T follicular helper cell (primary cell): ENCODE data around the gene PCAT7.
"Not testable (repeated sequence)": the region's sequence is repeated elsewhere in the genome, so short reads cannot be mapped to it uniquely, and the experiment has no call there.

Source experiments
- DNase-seq: peaks from one replicate; pipeline ENCODE4 v3.0.0-alpha.2; 2020; ENCODE audit warnings: low read depth

PCAT7 gene

GRCh38 chr9:94563548-94563947 is 8.7 kb downstream of the PCAT7 start:
- no peak for DNase-seq

- not testable (repeated sequence) for DNase-seq
Measured at GRCh38 chr9:94564279-94564678, 9.4 kb downstream of the PCAT7 start.

- DNase-seq = no peak
Measured at GRCh38 chr9:94566550-94566949, 11.7 kb downstream of the PCAT7 start.

- DNase-seq = no peak
Measured at GRCh38 chr9:94567271-94567670, 12.4 kb downstream of the PCAT7 start.

- DNase-seq = no peak
Measured at GRCh38 chr9:94568250-94568889, 13.5 kb downstream of the PCAT7 start.

GRCh38 chr9:94568972-94569712 is 14.3 kb downstream of the PCAT7 start:
- no peak for DNase-seq

- DNase-seq = no peak
Measured at GRCh38 chr9:94576131-94576530, 21.2 kb downstream of the PCAT7 start.

GRCh38 chr9:94577036-94577435 is 22.2 kb downstream of the PCAT7 start:
- no peak for DNase-seq

GRCh38 chr9:94577571-94577970 is 22.7 kb downstream of the PCAT7 start:
- no peak for DNase-seq

GRCh38 chr9:94581728-94582127 is 26.8 kb downstream of the PCAT7 start:
- no peak for DNase-seq

- no peak for DNase-seq
Measured at GRCh38 chr9:94584555-94584954, 29.7 kb downstream of the PCAT7 start.

GRCh38 chr9:94586316-94586715 is 31.4 kb downstream of the PCAT7 start:
- no peak for DNase-seq

- no peak for DNase-seq
Measured at GRCh38 chr9:94586814-94587213, 31.9 kb downstream of the PCAT7 start.

- DNase-seq = no peak
Measured at GRCh38 chr9:94588681-94589080, 33.8 kb downstream of the PCAT7 start.

GRCh38 chr9:94591046-94591545 is 36.2 kb downstream of the PCAT7 start:
- not testable (repeated sequence) for DNase-seq

- DNase-seq = no peak
Measured at GRCh38 chr9:94591876-94592275, 37.0 kb downstream of the PCAT7 start.

GRCh38 chr9:94592683-94593082 is 37.8 kb downstream of the PCAT7 start:
- not testable (repeated sequence) for DNase-seq

GRCh38 chr9:94593459-94594345 is 38.8 kb downstream of the PCAT7 start, which contains the start of gene FBP2:
Gene FBP2, minus strand, starts transcription at chr9:94593824. Its CDS starts 98 bp downstream, at chr9:94593726.
- DNase-seq = no peak

- DNase-seq = no peak
Measured at GRCh38 chr9:94599102-94599501, 44.2 kb downstream of the PCAT7 start.

- DNase-seq = no peak
Measured at GRCh38 chr9:94600258-94600657, 45.4 kb downstream of the PCAT7 start.

GRCh38 chr9:94600715-94601114 is 45.8 kb downstream of the PCAT7 start:
- no peak for DNase-seq

GRCh38 chr9:94602666-94603065 is 47.8 kb downstream of the PCAT7 start:
- DNase-seq = no peak
